GM12878 (cell line): ENCODE results near the gene CRIM1. TPM values are rescaled to one million over a fixed set of nuclear protein-coding genes. Genes with fewer than 3 reads are reported as not detected.

Experiments used
- ATAC-seq: fragments of 200-7000 bp; cut with Tn5 transposase; 3 replicates; pipeline ENCODE4 v1.9.1; 2020; ENCODE audit warnings: mild to moderate bottlenecking, moderate library complexity
- BruUV-seq: library from RNA; stranded (reverse); fragments of 400-500 nt; replicated peaks from 2 replicates; lab custom pipeline; 2021; lab: Mats Ljungman, UMichigan
- CTCF ChIA-PET: fragments of 300-600 bp; sonication (Branson Sonifier 250); formaldehyde crosslinking; extraction: SDS; loops from one replicate; lab custom pipeline; 2021; ENCODE audit warnings: inconsistent platforms; lab: Yijun Ruan, JAX
- POLR2A ChIA-PET: fragments of 350-600 bp; formaldehyde crosslinking; extraction: SDS; loops from one replicate; lab custom pipeline; 2021; ENCODE audit warnings: inconsistent platforms; lab: Charles Lee
- RAD21 ChIA-PET: fragments of 300-600 bp; sonication (Branson Sonifier 250); formaldehyde crosslinking; loops from one replicate; lab custom pipeline; 2023; ENCODE audit warnings: antibody characterized with exemption; ENCODE audit not compliant: unreplicated experiment; lab: Charles Lee
- SMC1A ChIA-PET: fragments of 300-600 bp; sonication (Branson Sonifier 250); formaldehyde crosslinking; loops from one replicate; lab custom pipeline; 2023; ENCODE audit not compliant: unreplicated experiment, uncharacterized antibody; lab: Charles Lee
- DNase-seq: peaks from one replicate; pipeline ENCODE4 v3.0.0-alpha.2; 2011; ENCODE audit warnings: low read depth, low spot score
- FAIRE-seq: peaks from 3 replicates; lab custom pipeline; 2011; peaks lifted over from hg19 to GRCh38; lab: Jason Lieb, UNC
- H2AFZ ChIP-seq: 2 replicates; pipeline ENCODE4 v1.6.0; 2011; ENCODE audit warnings: low read depth, low read length, control low read depth; ENCODE audit not compliant: control insufficient read depth
- H3K27ac ChIP-seq: 2 replicates; pipeline ENCODE4 v1.5.1; 2011; ENCODE audit warnings: control low read depth; ENCODE audit not compliant: control insufficient read depth, insufficient read depth
- H3K27me3 ChIP-seq, 2 experiments: replicated peaks in 1 of 2; 2 replicates each; pipeline versions ENCODE4 v1.6.0 to v1.6.1; 2011; ENCODE audit warnings: low read length in 1 of 2; ENCODE audit not compliant: control insufficient read depth in 2 of 2, insufficient read depth in 2 of 2
- H3K36me3 ChIP-seq, 2 experiments: 2 replicates each; pipeline ENCODE4 v1.5.1; 2011; ENCODE audit warnings: low read length in 1 of 2; ENCODE audit not compliant: control insufficient read depth in 2 of 2, insufficient read depth in 2 of 2
- H3K4me1 ChIP-seq: 2 replicates; pipeline ENCODE4 v1.6.1; 2011; ENCODE audit warnings: mild to moderate bottlenecking, low read length, moderate library complexity, mixed read lengths; ENCODE audit not compliant: control insufficient read depth, insufficient read depth
- H3K4me2 ChIP-seq: 2 replicates; pipeline ENCODE4 v1.6.0; 2011; ENCODE audit warnings: control low read depth; ENCODE audit not compliant: control insufficient read depth, insufficient read depth
- H3K4me3 ChIP-seq: fragments of 200-600 bp; sonication (generic); 2 replicates; pipeline ENCODE4 v1.5.1; 2016
- H3K79me2 ChIP-seq: 2 replicates; pipeline ENCODE4 v1.6.0; 2011; ENCODE audit warnings: low read length; ENCODE audit not compliant: control insufficient read depth, insufficient read depth
- H3K9ac ChIP-seq: 2 replicates; pipeline ENCODE4 v1.8.0; 2011; ENCODE audit warnings: low read length, control low read depth, mixed read lengths; ENCODE audit not compliant: control insufficient read depth, insufficient read depth
- H3K9me3 ChIP-seq: replicated peaks from 3 replicates; pipeline ENCODE4 v1.5.1; 2011; ENCODE audit warnings: mild to moderate bottlenecking, low read length; ENCODE audit not compliant: control insufficient read depth, insufficient read depth
- H4K20me1 ChIP-seq: 2 replicates; pipeline ENCODE4 v1.6.0; 2011; ENCODE audit not compliant: control insufficient read depth, insufficient read depth
- ATF3 ChIP-seq: IDR thresholded peaks from 2 replicates; pipeline ENCODE4 v1.6.1; 2011; ENCODE audit warnings: low read depth, mild to moderate bottlenecking, low read length, moderate library complexity, borderline replicate concordance; ENCODE audit errors: extremely low read depth
- BCL11A ChIP-seq: IDR thresholded peaks from 2 replicates; pipeline ENCODE4 v1.6.1; 2011; ENCODE audit warnings: low read depth, low read length
- BCLAF1 ChIP-seq: fragments of 450-650 bp; IDR thresholded peaks from 2 replicates; pipeline ENCODE4 v1.6.1; 2017; ENCODE audit warnings: antibody characterized with exemption, mild to moderate bottlenecking, moderate library complexity
- CEBPB ChIP-seq, 2 experiments: fragments of 150-350 bp in 1 of 2; IDR thresholded peaks; 2 replicates each; pipeline ENCODE4 v1.6.1; 2012 to 2014; ENCODE audit warnings: low read depth in 2 of 2, low read length in 2 of 2, borderline replicate concordance in 1 of 2, inconsistent platforms in 1 of 2
- EED ChIP-seq: sonication (generic); IDR thresholded peaks from 2 replicates; pipeline ENCODE4 v1.6.1; 2016; ENCODE audit warnings: antibody characterized with exemption, low read depth
- IKZF2 ChIP-seq, 2 experiments: fragments of 450-650 bp; IDR thresholded peaks; 2 replicates each; pipeline ENCODE4 v1.6.1; 2017; ENCODE audit warnings: mild to moderate bottlenecking in 2 of 2, moderate library complexity in 2 of 2
- JUNB ChIP-seq: IDR thresholded peaks from 2 replicates; pipeline ENCODE4 v1.6.1; 2016; ENCODE audit warnings: antibody characterized with exemption, mild to moderate bottlenecking
- MAX ChIP-seq: IDR thresholded peaks from 2 replicates; pipeline ENCODE4 v1.6.1; 2012; ENCODE audit warnings: low read depth, low read length, improper control_type of control experiment
- MXI1 ChIP-seq: fragments of 150-350 bp; IDR thresholded peaks from 2 replicates; pipeline ENCODE4 v1.6.1; 2011; ENCODE audit warnings: low read depth, mild to moderate bottlenecking, inconsistent platforms, low read length, improper control_type of control experiment
- PAX8 ChIP-seq: fragments of 450-650 bp; IDR thresholded peaks from 2 replicates; pipeline ENCODE4 v1.6.1; 2017; ENCODE audit warnings: mild to moderate bottlenecking, moderate library complexity
- REST ChIP-seq: IDR thresholded peaks from 2 replicates; pipeline ENCODE4 v1.6.1; 2012; ENCODE audit warnings: mild to moderate bottlenecking, low read depth, low read length
- RUNX3 ChIP-seq: IDR thresholded peaks from 2 replicates; pipeline ENCODE4 v1.6.1; 2012; ENCODE audit warnings: low read length, inconsistent platforms
- TCF3 ChIP-seq: IDR thresholded peaks from 2 replicates; pipeline ENCODE4 v1.6.1; 2012; ENCODE audit warnings: low read depth, mild to moderate bottlenecking, low read length, borderline replicate concordance; ENCODE audit not compliant: insufficient read depth
- WGBS: methylation state at CpG from one replicate; pipeline ENCODE4 v1.1.6; 2016; ENCODE audit warnings: low lambda C conversion rate; ENCODE audit not compliant: insufficient replicate concordance, insufficient coverage; ENCODE audit errors: missing lambda C conversion rate; 5-methylcytosine and 5-hydroxymethylcytosine counted together
- in situ Hi-C: fragments of 300-500 bp; cut with MboI; formaldehyde crosslinking; loops from 9 replicates; pipeline ENCODE4 v1.14.3; 2018; ENCODE audit warnings: mixed read lengths
- intact Hi-C: fragments of 100-400 bp; cut with micrococcal nuclease; formaldehyde crosslinking; loops from one replicate; pipeline ENCODE4 v1.14.2; 2022; ENCODE audit not compliant: unreplicated experiment
- polyA plus RNA-seq, 11 experiments: library from polyadenylated mRNA; depleted of rRNA in 4 of 11; unstranded in 6 of 11; stranded (reverse) in 5 of 11; fragments of >200 nt; fragmentation: Nextera tagmentation in 4 of 11; fragmentation: Illumina TruSeq in 1 of 11; extraction: Ambion mirVana in 4 of 11; extraction: Trizol in 1 of 11; gene quantifications; 1 replicate in 1 of 11; 2 replicates in 10 of 11; pipeline versions ENCODE4 v1.2.1 to v1.2.3, GENCODE V29; 2011 to 2016; ENCODE audit warnings: inconsistent platforms in 2 of 11, missing spikeins in 2 of 11, low read depth in 1 of 11
- total RNA-seq, 4 experiments: library from RNA; depleted of rRNA in 3 of 4; stranded (reverse); fragments of >200 nt in 3 of 4; fragmentation: Illumina TruSeq in 1 of 4; extraction: Trizol in 1 of 4; gene quantifications; 2 replicates each; pipeline versions ENCODE4 v1.2.1 to v1.2.3, GENCODE V29; 2013 to 2021
- TF ChIP-seq, protein P1 (sequence below): fragments of 450-650 bp; IDR thresholded peaks from 2 replicates; pipeline ENCODE4 v1.6.1; 2017; ENCODE audit warnings: mild to moderate bottlenecking
- TF ChIP-seq, protein P2 (sequence below): IDR thresholded peaks from 2 replicates; pipeline ENCODE4 v1.6.1; 2012; ENCODE audit warnings: low read length, inconsistent platforms

CRIM1 gene
- total and polyA plus RNA-seq, 10 of the 15 experiments (the other 5 are each of a cell fraction or from before 2014, with no cell fraction given) = 0.42 to 7.4 (median 3.1) TPM

DNA sequence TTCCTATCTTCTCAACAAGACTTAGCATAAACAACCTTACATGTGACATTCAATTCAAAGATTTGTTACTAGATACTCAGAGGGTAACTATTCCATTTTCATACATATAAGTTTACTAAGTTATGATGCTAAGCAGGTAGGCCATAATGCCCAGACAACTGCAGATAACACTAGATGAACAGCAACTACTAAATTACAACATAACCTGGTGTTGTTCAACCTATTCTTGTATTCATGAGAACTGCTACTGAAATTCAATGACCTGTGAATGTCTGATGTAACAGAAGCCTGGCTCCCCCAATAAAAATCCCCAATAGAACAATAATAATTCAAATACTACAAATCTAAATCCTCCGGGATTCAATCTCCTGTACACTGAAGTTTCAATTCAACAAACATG, 217.6 kb downstream of the CRIM1 start:
- ATAC-seq = no peak
- Histone ChIP-seq H3K4me3 (no peak overlapping the region), H3K4me2 (no peak overlapping the region), H3K27ac (no peak overlapping the region), H2AFZ (no peak overlapping the region), H3K9ac (no peak overlapping the region), H3K4me1 (no peaks in the 10 kb centered on the region), H3K27me3 (no peaks in the 10 kb centered on the region), H3K79me2 (no peaks in the 10 kb centered on the region; the same call in 1 of the 2 replicates), H3K9me3 (no peaks in the 10 kb centered on the region), H3K36me3 (peaks cover 0 to 7% of the 10 kb centered on the region in 2 experiments; a peak in 2 of 4 replicates), H4K20me1 (no peaks in the 10 kb centered on the region)
- BruUV-seq = no TSS peak
- POLR2A ChIA-PET = no interaction called here
- intact Hi-C loops = no loop called here
- FAIRE-seq = no peak
- CTCF ChIA-PET = no interaction called here
- no peak for TF ChIP-seq JUNB
- TF ChIP-seq IKZF2 (IDR thresholded peaks at IDR 0.05) = no peak
- no peak for TF ChIP-seq TCF3
- TF ChIP-seq RUNX3 = no peak
- no peak for TF ChIP-seq EED
- TF ChIP-seq, protein P1, sequence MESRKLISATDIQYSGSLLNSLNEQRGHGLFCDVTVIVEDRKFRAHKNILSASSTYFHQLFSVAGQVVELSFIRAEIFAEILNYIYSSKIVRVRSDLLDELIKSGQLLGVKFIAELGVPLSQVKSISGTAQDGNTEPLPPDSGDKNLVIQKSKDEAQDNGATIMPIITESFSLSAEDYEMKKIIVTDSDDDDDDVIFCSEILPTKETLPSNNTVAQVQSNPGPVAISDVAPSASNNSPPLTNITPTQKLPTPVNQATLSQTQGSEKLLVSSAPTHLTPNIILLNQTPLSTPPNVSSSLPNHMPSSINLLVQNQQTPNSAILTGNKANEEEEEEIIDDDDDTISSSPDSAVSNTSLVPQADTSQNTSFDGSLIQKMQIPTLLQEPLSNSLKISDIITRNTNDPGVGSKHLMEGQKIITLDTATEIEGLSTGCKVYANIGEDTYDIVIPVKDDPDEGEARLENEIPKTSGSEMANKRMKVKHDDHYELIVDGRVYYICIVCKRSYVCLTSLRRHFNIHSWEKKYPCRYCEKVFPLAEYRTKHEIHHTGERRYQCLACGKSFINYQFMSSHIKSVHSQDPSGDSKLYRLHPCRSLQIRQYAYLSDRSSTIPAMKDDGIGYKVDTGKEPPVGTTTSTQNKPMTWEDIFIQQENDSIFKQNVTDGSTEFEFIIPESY = no peak
- no peak for TF ChIP-seq PAX8
- no peak for TF ChIP-seq MAX
- TF ChIP-seq REST = no peak
- no peak for TF ChIP-seq BCLAF1
- no peak for TF ChIP-seq ATF3
- no peak for TF ChIP-seq MXI1
- TF ChIP-seq CEBPB (IDR thresholded peaks at IDR 0.05; ENCODE audit: borderline replicate concordance in 1 of 2, low read depth in 2 of 2, low read length in 2 of 2) = no peak
- TF ChIP-seq BCL11A = no peak
- TF ChIP-seq, protein P2, sequence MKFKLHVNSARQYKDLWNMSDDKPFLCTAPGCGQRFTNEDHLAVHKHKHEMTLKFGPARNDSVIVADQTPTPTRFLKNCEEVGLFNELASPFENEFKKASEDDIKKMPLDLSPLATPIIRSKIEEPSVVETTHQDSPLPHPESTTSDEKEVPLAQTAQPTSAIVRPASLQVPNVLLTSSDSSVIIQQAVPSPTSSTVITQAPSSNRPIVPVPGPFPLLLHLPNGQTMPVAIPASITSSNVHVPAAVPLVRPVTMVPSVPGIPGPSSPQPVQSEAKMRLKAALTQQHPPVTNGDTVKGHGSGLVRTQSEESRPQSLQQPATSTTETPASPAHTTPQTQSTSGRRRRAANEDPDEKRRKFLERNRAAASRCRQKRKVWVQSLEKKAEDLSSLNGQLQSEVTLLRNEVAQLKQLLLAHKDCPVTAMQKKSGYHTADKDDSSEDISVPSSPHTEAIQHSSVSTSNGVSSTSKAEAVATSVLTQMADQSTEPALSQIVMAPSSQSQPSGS = no peak
- no peak for DNase-seq
- SMC1A ChIA-PET = no interaction called here
- WGBS = 93% methylated on average over 1 of the region's 1 CpG
- RAD21 ChIA-PET = no interaction called here
- in situ Hi-C loops = no loop called here
